Bone marrow (tissue), 2 donors: ENCODE data around the gene PLCL1.

Source experiments
- DNase-seq, 2 donors: peaks; one replicate each; lab custom pipeline; 2025; lab: John Stamatoyannopoulos, UW

PLCL1 gene

DNA sequence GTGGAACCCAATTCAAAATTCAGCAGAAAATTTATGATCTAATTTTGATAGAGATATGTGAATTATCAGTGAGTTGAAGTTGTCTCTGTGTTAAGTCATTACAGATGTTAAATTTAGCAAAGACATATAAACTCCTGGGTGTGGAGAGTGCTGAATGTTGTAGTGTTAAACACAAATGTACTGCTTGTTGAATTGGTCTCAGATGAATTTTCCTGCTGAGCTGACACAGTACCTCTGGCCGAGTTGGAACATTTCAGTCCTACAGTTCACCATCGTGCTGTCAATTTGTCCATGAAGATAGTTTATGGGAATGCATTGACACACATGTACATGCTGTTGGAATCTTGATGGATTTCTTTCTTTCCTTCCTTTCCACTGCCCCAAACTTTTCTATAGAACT, 255.9 kb downstream of the PLCL1 start:
- no peak for DNase-seq

DNA sequence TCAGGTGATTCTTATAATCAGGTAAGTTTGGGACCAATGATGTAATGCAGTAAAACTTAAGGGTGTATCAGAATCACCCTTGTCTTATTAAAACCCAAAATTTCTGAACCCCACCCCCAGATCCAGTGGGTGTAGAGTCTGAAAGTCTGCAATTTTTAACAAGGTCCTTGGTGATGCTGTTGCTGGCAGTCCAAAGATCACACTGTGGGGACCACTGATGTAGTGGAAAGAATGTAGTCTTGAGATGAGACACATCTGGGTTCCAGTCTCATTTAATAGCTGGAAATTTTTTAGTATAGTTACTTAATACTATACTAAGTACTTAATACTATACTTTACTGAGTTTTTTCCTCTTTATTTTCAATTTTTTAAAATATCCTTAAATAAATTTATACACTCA, 258.4 kb downstream of the PLCL1 start:
- no peak for DNase-seq

DNA sequence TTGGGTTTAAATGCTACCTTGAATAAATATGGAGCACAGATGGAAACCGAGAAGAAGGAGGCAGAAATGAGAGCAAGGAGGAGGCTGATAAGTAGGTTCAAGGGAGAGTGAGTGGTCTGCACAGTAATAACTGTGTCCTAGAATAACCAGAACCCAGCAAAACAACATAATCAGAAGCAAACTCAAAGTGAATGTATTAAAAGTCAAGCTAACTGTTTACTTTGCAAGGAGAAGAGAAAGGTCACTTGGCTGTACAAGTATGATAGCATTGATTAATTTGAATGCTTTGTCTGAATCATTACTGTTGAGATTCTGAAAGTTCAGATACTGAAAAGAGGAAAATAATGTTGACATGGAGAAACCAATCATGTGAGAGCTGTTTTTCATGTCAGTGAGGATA, 258.8 kb downstream of the PLCL1 start:
- DNase-seq: no peak

DNA sequence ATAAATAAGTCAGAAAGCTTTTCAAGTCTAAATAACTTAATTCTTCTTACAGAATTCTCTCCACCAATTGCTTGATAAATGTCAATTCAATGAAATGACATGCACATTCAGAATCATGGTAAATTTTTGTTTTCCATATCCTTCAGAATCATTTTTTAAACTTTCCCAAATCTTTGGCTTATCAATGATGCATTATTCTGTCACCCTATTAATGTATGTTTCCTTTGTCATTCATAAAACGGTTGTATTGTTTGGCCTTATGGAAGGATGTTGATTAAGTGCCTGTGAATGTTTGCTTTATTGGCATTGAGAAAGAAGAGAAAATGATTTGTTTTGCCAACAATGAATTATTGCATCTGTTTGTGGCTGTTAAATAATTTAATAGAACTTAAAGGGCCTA, 260.9 kb downstream of the PLCL1 start:
- no peak for DNase-seq

DNA sequence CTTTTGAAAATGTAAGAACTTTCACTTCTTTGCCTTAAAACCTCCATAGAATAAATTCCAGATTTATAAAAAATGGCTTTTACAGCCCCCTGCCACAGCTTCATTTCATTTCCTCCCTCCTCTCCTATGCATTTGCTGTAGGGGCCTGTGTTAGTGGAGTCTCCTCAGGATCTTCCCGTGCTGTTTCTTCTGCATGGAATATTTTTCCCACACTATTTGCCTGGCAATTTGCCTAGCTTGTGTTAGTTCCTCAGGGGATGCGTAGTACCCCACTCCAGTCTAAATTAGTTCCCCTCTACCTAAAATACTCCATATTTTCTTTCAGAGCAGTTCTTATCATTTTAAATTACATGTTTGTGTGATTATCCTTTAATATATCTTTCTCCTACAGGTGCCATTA, 262.2 kb downstream of the PLCL1 start:
- DNase-seq: no peak

DNA sequence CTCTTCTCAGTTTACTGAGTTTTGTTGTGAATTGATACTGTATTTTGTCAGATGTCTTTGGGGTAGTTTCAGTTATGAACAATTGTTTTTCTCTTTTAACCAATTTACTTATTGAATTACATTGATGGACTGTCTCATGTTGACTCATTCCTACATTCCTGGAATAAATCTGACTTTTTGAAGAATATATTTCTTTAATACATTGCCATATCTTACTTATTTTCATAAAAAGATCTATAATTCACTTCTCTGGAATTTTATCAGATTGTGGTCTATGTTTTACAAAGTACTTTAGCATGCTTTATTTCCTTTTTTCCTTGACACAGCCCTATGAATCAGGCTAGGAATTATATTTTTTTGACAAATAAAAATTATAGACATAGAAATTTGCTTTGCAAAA, 268.3 kb downstream of the PLCL1 start:
- DNase-seq: no peak

DNA sequence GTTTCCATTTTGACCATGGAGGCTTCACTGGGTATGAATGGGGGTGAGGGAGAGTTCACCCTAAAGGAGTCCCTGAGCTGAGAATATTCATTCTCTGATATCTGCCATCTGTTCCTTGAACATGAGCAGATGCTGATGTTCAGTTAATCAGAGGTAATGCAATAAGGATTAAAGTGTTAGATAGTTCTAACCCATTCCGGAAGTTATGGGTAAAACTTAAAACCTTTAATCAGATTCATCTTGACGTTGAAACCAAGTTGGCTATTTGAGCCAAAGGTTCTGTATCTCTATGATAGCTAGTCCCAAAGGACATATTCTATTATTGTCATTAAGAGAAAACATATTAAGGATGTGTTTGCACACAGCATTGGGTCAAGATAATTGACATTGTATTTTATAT, 268.9 kb downstream of the PLCL1 start:
- DNase-seq: no peak

DNA sequence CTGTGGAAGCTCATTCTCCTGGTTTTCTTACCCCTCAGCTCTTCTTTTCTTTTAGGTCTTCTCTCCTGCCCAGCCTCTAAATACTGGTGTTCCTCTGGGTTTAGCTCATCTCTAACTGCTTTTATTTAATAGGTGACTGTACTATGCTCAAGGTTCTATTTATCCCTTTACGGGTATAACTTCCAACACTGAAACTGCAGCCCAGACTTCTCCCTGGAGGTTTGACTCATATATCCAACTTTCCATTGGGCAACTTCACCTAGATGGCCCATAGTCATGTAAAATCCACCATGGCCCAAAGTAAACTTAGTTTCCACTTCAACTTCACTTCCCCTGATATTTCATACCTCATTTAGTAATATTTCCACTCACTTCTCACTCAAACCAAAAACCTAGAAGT, 273.1 kb downstream of the PLCL1 start:
- DNase-seq: no peak

DNA sequence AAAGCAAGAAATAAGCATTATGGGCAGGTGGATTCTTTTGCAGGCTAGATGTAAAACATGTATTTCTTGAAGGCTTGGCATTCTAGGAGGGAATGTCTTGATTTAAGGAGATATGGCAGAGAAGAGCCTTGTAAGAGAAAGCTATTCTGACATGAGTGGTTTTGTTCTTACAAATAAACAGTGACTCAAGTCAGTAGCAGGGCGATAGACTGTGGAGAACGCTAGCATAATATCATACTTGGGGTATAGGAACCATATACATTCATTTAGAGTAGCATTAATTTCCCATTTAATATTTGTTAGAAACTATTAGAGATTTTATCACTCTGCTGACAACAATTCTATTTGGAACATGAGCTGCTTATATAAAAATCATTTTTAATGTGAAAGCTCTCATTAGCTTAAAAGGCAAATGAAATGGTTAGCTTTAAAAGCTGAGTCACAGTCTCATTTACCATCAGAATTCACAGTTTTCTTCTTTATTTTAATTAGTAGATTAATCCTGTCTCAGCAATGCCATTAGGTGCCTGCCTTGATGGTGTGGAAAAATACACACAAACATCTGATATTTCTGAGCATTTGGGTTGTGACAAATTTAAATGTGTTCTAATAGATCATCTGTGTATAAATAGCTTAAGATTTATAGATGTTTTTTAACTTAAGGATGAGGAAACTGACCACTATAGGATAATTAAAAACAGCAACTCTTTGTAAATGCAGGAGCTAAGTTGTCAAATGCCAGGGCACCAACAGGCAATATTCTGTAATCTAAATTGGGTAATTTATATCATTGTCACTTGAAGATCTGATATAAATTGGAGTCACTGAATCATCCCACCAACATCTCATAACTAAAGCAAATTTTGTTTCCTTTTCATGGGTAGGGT, 276.7 kb downstream of the PLCL1 start:
- DNase-seq: no peak

DNA sequence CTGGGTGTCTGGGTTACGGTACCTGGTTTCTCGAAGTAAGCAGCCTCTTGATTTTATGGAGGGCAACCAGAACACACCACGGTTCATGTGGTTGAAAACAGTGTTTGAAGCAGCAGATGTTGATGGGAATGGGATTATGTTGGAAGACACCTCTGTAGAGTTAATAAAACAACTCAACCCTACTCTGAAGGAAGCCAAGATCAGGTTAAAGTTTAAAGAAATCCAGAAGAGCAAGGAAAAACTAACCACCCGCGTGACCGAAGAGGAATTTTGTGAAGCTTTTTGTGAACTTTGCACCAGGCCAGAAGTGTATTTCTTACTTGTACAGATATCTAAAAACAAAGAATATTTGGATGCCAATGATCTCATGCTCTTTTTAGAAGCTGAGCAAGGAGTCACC, 279.8 kb downstream of the PLCL1 start:
- no peak for DNase-seq

DNA sequence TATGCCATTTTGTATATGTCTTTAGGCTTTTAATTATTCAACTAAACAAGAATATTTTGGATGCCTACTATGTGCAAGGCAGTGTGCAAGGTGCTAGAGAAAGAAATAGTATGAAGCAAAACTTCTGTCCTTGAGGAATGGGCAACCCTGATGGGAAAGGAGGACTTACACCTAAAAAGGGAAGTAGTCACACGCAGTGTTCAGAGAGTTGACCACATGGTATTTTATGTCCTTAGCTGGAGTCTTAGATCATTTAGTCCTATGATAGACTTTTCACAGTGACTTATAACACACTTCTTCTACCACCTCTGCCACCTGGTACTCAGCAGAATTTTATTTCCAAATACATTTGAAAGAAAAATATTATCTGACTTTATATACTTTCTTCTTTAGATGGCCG, 291.6 kb downstream of the PLCL1 start:
- no peak for DNase-seq

DNA sequence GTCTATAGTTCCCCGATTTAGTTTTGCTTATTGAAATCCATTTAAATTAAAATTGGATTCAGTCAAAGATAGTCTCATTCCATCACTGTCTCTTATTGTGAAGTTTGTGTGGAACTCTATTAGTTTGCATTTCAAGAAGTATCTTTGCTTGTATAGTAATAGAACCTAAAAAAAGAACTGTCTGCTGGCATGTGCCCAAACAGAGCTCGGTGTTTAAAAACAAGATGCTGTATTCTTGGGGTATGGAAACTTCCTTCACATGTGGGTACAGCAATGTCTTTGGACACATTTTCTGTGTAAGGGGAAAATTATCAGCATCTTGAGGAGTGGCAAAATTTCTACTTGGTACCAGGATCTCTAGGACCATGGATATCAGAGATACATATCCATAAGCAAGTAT, 292.6 kb downstream of the PLCL1 start:
- DNase-seq: no peak

DNA sequence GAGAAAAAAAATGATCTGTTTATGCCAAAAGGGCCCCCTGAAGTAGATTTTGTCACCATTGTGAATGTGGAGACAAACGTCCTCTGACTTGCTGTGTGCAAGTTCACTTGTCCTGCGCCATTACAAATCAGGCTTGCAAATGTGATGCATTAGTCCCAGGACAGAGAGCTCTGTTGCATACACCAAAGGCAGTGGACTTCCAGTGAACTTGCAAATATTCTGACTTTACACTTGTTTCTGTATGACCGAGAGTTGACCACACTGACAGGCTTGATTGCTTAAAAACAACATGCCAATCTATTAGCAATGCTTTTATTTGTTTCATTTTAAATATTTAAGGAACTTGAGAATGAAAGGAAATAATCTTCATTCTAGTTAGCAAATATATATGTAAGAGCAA, 293.2 kb downstream of the PLCL1 start:
- DNase-seq: no peak

DNA sequence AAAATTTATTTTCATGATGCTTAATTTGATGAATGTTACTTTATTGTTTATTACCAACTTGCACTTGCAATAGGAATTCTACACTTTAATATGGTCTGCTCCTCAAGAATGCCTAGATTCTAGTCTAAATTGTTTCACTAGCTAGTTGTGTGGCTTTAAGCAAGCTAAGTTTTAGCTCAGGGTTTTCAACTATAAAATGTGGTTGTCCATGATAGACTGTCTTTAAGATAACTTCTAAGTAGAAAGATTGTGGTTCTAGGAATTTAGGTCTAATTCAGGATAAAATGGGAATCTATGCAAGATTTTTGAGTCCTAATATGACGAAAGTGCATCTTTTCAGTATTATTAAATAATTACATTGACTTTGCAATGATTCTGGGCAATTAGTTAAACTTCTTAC, 294.0 kb downstream of the PLCL1 start:
- DNase-seq: no peak

DNA sequence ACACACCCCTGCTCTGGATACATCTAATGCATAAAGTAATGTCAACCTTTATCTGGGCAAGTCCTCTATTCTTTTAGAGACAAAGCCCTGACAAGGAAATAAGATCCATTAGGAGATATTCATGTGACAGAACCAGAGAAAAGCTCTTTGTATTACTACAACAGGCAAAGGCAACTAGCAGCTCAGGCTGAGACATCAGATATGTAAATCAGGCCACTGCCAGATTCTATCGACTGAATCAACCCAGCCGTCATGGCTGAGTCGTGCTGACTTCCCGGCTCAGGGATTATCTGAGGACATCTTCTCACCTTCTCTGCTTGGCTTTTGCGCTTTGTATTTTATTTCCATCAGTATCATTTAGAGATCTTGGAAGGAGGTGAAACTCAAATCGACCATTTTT, 294.5 kb downstream of the PLCL1 start:
- no peak for DNase-seq

DNA sequence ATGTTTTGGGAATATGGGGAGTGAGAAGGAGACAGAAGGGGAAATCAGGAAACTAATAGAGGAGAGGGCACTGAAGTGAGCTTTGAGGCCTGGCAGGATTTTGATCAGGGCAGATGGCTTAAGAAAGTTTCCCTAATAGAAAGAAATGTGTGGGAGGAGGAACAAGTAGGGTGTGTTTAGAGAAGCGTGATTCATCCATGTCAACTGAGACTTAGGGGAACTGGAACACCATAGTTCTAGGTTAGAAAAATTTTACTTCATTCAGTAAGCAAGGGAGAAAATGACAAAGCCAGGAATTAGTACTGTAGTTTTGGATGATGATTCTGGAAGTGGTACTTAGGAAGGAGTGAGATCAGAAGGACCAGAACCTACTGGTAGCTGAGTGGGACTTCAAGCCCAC, 296.0 kb downstream of the PLCL1 start:
- no peak for DNase-seq

DNA sequence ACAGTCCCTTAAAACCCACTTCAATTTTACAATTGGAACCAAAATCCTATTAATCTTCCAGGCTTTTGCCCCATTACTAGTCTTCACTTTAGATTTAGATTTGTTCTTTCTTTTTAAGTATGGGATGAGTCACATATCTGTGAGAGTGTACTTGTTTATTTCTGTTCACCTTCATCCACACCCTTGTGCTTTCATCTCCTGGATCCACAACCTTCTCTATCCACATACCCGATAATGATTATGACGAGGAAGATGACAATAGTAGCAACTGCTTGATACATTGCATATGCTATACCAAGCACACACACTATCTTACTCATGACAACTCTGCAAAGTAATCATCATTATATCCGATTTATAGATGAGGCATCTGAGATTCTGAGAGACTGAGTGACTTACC, 297.3 kb downstream of the PLCL1 start:
- DNase-seq: no peak

DNA sequence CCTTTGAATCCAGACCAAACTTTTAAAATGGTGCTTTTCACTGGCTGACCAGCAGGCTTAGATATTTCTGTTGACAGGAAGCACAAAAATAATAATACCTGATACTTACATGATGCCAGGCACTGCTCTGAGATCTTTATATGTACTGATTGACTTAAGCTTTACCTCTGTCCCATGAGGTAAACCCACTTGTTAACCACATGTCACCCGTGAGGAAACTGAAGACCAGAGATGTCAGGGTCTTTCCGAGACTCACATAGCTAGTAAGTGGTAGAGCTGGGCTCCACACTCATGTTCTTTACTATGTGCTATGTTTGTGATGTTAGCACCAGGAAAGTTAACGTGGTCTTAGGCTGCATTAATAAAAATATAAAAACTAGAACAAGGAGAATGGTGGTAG, 297.7 kb downstream of the PLCL1 start:
- no peak for DNase-seq

DNA sequence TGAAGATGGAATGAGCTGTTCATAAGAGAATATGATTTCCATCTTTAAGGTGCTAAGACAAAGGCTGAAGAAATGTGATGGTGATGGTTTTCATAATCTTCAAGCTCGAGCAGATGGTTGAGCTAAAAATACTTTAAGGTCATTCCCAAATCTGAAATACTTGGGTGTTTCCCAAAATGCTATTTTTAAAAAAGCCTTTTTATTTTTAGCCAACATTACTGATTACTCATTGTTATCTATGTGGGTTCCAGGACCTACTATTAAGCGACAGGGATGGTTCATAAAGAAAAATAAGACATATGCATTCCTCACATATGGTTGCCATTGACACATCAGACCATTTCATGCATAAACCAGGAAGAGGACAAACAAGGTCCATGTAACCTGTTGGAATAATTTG, 298.5 kb downstream of the PLCL1 start:
- no peak for DNase-seq

DNA sequence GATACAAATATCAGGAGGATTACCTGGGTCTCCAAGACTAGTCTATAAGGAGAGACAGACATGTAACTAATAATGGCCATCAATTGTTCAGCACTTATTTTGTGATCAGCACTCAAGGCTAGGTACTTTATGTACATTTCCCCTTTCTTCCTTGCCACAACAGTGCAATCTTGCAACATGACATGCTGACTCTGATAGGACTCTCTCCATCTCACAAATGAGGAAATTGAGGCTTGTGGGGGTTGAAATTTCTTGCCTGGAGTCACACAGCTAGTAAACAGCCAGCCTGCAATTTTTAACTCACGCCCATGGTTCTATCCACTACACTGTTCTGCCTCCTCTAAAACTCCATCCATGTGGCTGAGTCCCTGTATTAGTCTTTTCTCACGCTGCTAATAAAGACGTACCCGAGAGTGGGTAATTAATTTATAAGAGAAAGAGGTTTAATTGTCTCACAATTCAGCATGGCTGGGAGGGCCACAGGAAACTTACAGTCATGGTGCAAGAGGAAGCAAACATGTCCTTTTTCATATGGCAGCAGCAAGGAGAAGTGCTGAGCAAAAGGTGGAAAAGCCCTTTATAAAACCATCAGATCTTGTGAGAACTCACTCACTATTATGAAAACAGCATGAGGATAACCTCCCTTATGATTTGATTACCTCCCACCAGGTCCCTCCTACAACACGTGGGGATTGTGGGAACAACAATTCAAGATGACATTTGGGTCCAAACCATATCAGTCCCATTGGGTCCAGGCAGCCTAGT, 302.4 kb downstream of the PLCL1 start:
- no peak for DNase-seq

DNA sequence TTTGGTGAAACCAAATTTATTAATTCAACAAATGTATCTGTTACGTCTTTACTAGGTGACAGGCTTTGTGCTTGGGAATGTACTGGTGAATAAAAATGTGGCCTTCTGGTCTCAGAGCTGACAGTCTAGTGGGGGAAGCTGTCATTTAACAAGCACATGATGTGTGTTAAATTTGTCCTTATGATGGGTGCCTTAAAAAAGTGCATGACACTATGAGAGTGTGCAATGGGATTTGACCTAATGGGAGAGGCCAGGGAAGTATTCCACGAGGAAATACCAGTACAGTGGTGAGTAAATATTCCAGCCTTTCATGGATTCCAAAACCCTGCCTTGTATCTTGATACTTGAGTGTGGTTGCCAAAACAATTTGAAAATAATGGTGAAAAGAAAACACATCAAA, 308.9 kb downstream of the PLCL1 start:
- DNase-seq: no peak

DNA sequence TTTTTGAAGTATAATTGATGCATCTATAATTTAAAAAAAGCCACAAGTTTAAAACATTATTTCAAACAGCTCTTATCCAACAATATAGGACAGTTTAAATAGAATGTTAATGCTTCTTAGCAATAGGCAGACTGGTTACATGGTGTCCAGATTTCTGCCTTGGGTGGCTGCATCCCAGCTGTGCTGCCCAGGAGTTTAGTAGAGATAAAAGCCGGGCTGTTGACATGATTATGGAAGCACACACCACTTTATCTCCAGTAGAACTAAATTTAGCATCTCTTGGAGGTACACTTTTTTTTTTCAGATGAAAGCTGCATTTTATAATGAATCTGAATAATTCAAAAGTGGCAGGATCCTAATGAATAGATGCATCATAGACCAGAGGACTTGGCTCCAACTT, 309.7 kb downstream of the PLCL1 start:
- DNase-seq: no peak

DNA sequence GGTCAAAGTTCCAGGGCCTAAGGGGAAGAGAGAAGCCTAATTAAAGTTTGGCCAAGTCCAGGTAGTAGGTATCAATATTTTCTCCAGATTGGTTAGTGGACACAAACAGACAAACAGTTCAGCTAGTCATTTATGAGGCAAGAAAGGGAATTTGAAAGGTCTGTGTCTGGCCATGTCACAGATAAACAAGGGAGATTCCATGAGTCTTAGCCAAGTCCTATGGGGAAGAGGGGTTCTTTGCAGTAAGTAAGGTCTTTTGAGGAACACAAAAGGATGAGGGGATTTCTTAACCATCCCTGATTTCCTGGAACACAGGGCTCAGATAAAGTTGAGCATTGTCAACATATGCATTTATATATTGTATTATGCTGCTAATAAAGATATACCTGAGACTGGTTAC, 310.8 kb downstream of the PLCL1 start:
- no peak for DNase-seq

DNA sequence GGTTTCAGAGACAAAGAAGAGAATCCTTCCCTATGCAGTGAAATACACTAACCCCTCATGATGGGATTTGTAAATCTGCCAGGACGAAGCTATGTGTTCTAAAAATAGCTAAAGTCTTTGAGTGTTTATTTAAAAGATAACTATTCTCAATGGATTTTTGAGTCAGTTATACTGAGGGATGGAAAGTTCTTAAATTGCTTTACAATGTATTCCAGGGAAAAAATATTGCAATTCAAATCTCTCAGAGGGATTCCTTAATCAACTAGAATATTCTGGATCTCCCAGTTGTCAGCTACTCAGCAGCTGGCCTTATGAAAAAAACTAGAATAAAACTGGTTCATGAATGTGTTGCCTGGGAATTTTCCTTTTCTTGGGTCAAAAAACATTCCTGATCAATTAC, 312.4 kb downstream of the PLCL1 start:
- DNase-seq: no peak
